GM21723 (cell line): ENCODE data around the gene RHOV.

Experiments
- ATAC-seq: cut with Tn5 transposase; IDR thresholded peaks from one replicate; pipeline ENCODE4 v1.9.1; 2021; ENCODE audit warnings: mild to moderate bottlenecking, moderate library complexity; ENCODE audit not compliant: unreplicated experiment

Gene RHOV, protein sequence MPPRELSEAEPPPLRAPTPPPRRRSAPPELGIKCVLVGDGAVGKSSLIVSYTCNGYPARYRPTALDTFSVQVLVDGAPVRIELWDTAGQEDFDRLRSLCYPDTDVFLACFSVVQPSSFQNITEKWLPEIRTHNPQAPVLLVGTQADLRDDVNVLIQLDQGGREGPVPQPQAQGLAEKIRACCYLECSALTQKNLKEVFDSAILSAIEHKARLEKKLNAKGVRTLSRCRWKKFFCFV

DNA sequence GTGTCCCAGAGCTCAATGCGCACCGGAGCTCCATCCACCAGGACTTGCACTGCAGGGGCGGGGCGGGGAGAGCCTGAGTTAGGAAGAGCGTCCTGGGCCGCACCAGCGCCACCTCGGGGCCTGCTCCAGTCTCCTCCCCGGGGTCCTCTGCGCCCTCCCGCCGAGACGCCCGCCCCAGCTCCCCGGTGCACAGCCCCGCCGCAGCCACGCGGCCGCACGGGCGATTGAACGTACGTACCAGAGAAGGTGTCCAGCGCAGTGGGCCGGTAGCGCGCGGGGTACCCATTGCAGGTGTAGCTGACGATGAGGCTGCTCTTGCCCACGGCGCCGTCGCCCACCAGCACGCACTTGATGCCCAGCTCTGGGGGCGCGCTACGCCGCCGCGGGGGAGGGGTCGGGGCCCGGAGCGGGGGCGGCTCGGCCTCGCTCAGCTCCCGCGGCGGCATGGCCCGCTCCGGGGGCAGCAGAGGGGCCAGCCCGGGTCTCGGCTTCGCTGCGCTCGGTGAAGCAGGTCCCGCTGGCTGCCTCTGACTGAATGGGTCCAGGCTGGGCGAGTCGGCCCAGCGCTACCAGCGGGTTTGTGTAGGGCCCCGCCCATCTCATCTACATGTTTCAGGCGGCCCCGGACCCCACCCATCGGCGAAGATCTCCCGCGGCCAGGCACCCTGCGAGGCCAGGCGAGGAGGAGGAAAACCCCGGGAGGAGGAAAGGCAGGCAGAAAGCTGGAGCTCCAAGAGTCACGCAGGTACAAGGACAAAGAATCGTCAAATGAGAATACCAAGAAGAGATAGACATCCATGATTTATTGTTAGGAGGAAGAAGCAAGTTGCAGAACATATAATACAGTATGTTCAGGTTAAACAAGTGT lies at the start of gene RHOV:
Gene RHOV, minus strand, starts transcription at position 541 of the 868 bp plus-strand sequence. Its CDS starts 95 bp downstream, at position 446.
- ATAC-seq, result peak; percentile 55

DNA sequence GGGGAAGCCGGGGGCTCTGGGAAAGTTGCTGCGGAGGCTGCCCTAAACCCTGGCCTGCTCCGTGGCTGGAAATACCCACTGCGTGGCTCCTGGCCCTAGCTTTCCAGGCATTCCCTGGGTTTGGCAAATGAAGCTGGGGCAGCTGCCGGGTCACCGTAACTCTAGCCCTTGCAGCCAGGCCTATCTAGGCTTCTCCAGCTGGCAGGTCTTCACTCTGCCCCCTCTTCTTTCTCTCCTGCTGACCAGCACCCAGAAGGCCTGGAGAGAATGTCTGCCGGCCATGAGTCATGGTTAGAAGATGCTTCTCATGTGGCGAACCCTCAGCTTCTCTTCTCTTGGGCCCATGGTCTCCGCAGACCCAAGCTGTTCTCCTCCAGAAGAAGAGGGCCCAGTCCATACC lies 49.5 kb upstream of the RHOV start:
- no peak for ATAC-seq

DNA sequence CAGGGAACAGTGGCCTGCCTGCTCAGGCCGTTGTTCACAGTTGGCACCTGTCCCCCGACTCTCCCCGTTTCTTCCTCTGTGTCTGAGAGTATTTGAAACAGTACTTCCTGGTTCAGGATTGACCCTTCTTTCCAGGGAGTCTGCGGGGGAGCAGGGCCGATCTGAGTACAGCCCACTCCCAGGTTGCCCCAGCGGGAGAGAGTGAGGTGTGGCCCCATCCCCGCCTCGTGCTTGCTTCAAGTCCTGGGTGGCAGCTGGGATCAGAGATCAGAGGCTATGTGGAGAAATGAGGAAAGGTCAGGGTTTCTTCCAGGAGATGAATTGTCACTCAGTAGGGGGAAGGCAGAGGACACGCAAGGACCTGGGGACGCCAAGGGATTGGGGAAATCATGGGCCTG lies 48.6 kb upstream of the RHOV start:
- no peak for ATAC-seq

DNA sequence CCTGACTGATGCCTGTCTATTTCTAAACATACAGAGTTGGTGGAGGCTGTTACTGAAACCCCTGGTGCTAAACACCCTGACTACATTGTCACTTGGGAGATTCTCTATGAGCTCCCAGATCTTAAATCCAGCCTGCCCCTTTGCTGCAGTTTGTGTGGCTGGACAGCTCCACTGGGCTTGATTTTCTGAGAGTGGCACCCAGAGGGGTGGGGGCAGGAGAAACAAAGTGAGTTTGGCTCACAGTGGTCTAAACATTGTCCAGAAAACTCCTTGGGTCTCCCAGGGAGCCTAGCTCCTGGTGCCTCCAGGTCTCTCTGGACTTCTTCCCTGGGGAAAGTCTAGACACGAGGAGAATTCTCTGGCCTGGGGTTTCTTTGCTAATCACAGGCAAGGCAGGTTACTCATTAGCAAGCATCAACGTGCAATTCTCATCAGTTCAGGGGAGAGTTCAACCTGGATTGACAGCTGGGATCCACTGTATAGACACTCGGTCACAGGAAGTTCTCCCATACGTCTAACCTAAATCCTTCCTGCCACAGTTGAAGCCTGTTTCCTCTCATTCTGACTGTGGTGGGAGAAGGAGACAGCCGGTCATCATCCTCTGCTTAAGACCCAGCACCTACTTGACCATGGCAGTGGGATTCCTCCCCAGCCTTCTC lies 48.0 kb upstream of the RHOV start:
- no peak for ATAC-seq

DNA sequence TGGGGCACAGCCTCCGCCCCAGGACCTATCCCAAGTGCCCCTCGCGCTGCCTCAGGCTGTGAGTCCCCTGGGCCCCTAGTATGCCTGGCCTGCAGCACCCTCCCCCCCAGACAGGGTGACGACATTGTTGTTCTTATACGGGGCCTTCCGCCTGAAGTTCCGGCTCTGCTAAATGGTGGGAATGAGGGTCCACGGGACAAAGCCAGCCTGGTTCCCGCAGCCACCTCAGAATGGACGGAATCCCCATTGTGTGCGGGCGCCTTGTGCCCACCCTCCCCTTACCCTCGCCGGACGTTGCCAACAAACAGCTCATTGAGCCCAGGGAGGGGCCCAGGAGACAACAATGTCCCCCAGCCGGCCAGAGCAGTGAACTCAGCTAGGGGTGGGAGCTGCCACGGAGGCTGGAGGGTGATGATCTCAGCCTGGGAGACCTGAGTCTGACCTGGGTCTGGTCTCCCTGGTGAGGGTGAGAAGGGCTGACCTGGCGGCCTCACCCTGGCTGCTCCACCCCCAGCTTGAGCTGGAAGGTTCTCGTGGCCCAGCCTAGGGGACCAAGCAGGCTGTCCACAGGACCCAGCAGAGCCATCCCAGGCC lies 44.9 kb upstream of the RHOV start:
- ATAC-seq, result no peak

DNA sequence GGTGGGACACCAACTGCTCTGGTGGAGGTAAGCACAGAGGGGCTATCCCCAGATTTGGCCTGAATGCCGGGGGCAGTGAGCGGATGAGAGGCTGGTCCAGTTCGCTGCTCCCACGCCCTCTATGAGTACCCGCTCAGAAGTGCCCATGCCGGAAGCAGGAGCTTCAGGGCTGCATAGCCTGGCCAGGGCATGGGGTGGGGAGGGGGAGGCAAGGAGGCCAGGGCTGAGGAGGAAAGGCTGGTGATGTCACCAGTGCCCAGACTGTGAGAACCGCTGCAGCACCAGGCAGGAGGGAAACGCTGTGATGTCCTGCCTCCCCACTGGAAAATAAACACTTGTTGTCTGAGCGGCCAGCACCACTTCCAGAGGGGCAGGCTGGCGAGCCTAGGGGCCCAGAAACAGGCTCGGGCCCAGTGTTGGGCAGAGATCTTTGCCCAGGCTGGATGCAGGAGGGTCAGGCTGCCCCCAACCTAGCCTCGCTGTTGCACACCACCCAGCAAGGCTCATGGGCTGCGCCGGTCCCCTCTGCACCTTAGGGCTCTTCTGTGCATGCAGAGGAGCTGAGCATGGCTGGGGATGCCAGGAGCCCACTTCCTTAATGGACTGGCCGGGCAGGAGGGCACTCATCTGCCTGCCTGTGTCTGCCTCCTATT lies 44.2 kb upstream of the RHOV start:
- ATAC-seq, result no peak

DNA sequence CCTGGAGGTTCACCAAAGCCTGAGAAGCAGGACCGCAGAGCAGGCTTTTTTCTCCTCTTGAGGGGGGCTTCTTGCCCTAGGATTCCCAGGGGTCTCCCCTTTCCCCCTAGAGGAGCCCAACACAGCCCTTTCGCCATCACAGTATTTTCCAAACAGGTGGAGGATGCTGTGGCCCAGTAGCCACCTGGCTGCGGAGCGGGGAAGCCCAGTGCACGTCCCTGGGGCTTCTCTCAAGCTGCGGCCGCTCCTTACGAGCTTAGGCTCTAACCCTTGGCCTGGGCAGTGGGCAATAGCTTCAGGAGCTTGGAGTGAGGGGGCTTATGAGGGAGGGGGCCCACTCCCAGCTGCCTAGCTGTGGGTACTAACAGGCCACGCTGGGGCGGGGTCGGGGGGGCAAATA lies 43.6 kb upstream of the RHOV start:
- no peak for ATAC-seq

DNA sequence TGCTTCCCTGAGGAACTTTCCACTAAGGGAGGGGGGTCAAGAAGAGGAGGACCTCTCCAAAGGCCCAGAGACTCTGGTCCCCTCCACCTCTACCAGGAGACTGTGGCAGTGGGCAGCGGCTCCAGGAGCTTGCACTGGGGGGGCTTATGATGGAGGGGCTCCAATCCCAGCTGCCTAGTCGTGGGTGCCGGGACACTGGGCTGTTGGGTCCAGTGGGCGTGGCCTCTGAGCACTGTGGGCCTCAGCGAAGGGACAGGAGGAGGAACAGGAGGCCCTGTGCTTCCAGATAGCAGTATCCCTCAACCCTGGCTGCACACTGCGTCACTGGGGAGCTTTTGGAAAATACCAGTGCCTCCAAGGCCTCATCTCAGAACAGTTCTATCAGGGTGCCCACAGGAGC lies 41.6 kb upstream of the RHOV start:
- no peak for ATAC-seq

DNA sequence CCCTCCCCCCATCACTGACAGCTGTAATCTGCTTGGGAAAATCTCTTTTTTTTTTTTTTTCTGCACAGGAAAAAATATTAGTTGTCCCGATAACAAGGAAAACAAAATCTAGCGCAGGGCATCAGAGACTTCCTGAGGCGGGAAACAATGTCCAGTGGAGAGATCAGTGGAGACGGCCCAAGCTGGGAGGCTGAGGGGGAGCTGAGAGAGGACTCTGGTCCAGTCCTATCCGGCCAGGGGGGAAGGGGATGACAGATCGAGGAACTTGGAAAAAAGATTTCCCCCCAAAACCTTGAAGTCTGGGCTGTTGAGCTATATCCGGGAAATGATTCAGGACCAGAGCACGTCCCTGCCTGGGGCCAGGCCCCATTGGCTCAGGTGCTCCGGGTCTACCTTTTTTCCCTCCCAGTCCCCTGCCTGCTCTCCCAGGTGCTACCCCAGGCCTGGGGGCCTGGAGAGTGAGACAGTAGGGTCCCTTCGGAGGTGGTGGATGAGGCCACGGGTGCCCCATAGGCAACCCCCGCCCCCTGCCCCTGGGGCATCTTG lies 41.2 kb upstream of the RHOV start:
- no peak for ATAC-seq

DNA sequence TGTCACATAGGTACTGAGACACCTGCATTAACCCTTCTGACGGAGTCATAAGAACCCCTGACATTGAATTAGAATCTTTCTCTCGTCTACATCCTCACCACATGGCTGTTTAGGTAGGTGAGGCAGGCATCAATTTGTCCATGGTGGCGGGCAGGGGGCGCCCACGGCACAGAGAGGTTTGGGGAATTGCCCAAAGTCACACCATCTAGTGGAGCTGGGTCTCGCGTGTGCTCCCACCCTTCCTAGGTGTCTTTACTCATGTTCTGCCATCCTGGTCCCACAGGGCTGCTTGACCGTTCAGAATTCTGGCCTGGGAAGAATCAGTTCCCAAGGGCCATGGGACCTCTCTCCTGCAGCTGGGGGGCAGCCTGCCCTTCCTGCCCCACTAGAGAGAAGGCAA lies 40.5 kb upstream of the RHOV start:
- no peak for ATAC-seq

DNA sequence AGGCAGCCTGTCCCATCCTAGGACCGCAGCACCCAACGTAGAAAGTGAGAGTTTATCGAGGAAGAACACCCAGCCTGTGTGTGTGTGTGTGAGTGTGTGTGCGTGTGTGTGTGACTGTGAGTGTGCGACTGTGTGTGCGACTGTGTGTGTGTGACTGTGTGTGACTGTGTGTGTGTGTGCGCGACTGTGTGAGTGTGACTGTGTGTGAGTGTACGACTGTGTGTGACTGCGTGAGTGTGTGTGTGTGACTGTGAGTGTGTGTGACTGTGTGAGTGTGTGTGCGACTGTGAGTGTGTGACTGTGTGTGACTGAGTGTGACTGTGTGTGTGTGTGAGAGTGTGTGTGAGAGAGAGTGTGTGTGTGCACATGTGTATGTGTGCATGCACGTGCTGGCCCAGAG lies 40.0 kb upstream of the RHOV start:
- no peak for ATAC-seq

DNA sequence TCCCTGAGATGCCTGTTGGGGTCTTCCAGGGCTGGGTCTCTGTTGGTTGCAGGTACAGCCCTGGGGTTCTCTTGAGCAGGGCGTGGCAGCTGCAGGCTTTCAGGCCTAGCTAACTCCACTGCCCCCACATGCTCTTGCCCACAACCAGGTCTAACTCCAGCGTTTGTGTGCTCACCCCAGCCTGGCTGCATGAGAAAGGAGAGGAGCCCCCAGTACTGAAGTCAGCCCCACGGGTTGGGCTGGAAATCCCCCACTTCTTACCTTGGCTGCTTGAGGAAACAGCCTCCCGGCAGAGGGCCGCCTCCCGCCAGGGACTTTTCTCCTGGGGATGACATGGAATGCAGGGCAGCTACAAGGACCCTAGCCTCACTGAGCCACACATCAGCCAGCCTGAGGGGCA lies 38.4 kb upstream of the RHOV start:
- no peak for ATAC-seq

DNA sequence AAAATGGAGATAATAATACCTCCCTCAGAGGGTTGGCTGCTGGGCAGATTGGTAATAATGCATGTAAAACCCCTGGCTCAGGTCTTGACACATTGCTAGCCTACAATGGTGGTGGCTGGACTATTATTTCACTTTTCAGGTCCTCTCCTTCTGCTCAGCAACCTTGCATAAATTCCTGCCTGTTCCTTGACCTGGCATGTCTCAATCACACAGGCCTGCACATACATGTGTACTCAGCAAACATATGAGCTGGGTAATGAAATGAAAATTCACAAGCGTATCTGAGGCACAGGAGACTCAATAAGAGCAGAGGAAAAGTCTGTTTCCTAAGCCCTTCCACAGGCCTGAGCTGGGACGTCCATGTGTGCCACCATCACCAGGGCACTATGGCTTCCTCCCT lies 37.7 kb upstream of the RHOV start:
- no peak for ATAC-seq

DNA sequence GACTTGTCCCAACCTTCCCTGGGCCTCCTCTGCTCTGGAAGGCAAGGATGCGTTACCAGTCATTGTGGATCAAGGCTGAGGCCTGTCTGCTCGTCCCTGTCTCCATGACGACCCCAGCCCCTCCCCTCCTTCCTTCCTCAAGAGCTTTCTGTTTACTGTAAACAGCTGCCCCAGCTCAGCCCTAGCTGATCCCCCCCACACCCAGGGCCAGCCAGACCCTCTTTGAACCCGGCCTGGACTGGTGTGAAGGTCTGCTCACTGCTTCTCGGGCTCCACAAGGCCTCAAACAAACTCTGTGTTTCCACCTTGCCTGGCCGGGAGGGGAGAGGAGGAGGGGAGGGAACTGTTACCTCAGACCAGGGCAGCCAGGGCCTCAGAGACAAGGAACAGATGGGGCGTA lies 37.1 kb upstream of the RHOV start:
- no peak for ATAC-seq

DNA sequence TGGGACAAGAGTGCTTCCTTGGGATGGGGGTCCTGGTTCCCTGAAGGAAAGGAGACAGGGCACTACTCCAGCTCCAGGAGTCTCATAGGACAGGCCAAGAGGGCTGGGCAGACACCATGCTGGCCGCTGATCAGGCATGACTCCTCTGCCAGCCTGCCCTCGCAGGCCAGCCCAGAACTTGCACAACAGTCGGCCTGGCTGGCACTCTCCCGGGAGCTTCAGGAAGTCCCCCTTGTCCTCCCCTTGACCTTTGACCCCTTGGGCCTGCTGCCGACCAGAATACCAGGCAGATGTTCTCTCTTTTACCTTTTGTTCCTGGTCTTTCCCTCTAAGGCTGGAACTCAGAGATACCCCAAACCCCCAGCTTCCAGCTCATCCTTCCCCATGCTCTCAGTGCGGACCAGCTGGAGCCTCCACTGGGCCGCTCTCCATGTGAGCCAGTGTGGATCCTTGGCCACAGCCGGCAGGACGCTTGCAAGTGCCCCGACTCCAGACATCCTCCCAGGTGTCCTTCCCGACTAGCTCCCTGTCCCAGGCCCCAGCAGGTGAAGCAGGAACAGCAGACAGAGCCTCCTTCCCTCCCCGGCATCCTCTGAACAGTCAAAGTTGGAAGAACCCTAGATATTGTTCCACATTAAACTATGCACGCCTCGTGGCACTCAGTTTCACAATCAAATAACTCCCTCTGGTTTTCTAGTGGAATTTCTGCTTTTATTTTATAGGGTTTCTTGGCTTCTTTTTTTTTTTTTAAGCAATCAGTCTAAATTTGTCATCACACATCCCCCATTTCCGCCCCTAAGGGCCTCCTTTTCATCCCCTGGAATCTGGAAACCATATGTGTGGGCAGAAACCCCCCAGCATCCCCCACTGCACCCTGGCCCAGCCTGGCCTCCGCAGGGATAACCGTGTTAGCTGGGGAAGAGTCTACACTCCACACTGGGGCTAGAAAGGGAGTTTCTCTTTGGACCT lies 35.9 kb upstream of the RHOV start:
- ATAC-seq, result no peak

DNA sequence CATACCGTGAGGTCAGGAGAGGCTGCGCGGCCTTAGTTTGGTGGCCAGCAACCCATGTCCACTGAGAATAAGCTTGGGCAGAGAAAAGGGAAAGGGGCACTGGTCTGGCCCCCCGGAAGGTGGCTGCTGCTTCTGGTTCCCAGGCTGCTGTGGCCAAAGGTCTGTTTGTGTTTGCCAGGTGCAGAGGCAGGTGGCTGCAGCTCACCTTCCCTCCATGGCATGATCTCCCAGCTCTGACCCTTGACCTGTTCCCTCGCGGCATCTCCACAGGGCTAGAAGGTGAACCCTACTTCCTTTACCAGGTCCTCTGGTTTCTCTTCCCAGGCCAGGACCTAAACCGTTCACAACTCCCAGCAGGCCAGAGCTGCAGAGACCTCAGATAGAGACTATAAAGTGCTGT lies 34.1 kb upstream of the RHOV start:
- ATAC-seq, result no peak

DNA sequence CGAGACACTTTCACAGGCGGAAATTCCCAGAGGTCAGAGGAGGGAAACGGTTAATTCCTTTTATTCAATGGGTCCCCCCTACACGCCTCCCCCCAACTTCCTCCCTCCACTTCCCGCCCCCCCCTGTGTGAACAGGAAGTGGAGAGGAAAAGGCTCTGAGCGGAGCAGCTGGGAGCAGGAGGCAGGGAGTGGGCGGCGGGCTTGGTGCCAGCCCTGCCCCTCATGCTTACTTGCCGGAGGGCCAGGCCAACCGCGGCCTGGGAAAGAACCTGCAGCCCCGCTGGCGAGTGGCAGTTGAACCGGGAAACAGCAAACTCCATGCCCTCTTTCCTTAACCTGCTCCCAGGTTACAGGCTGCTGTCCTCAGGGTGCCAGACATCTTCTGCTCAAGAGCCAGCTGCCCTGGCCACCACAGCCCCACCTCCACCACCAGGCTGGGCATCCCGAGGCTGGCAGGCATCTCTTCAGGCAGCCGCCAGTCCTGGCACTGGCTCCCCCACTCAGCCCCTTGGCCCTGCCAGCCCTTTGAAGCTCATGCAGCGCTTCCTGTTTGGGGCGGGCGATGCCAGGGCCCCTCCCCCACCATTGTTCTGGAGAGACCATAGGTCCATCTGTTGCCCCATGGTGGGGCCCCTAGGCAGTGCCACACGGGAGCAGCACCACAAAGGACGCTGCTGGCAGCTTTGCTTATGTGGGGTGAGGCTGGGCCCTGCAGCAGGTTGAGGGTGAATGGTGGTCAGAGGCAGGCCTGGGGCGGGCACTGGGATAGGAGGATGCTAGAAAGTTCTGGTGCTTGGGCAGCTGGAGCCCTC lies 33.2 kb upstream of the RHOV start:
- ATAC-seq, result no peak

DNA sequence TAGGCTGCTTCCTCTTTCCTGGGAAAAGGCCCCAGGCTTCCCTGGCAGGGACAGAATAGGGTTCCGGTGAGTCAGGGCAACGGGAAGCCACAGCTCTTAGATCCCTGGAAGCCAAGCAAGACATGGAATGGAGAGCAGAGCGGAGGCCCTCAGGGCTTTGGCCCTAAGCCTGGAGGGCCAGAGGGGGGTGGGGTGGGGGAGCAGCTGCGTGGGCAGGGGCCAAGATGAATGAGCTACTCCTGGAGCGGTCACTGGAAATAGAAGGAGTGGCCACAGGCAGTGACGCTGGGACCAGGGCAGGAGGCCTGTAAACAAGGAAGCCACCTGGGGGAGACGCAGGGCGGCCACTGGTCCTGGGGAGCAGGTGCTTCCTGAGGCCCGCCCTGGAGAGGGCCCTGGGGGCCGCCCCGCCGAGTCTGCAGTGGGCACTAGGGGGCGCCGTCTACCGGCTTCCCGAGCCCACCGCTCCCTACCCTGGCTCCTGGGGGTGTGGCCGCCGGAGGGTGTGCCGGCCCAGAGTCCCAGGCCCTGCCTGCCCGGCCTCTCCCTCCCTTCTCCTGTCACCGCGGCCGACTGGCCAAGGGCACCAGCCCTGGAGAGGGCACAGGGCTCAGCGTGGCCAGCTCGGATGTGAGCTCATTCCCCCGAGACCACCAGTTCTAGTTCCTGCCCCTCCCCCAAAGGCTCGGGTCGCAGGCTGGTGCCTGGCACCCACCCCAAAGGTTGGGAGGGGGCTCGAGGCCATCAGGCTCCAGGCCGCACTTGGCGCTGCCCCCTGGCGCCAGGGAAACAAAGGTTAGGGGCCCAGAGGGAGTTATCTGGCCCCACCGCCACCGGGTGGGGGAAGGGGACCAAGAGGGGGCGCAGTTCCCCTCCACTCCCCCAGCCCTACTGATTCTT lies 32.3 kb upstream of the RHOV start:
- ATAC-seq, result peak; percentile 66
